NCI-H2081 treated with DMSO at 0.1 percent for 48 hours (cell line): Measurements from ENCODE around the gene MYO1G.

Experiments used
- DNase-seq: peaks from one replicate; lab custom pipeline; 2025; lab: John Stamatoyannopoulos, UW

MYO1G gene

GRCh38 chr7:44966731-44967538 lies 11.9 kb downstream of the MYO1G start:
- DNase-seq = no peak

GRCh38 chr7:44965937-44966730 lies 12.7 kb downstream of the MYO1G start:
- no peak for DNase-seq

- DNase-seq = no peak
These were observed 13.3 kb downstream of the MYO1G start for GRCh38 chr7:44965441-44965903.

- no peak for DNase-seq
These were observed 13.9 kb downstream of the MYO1G start for GRCh38 chr7:44964831-44965440.

- no peak for DNase-seq
These were observed 14.4 kb downstream of the MYO1G start for GRCh38 chr7:44964384-44964830.

- no peak for DNase-seq
These were observed 15.2 kb downstream of the MYO1G start for GRCh38 chr7:44963364-44964290.

- no peak for DNase-seq
These were observed 16.1 kb downstream of the MYO1G start for GRCh38 chr7:44962483-44963251.

- DNase-seq = no peak
These were observed 16.9 kb downstream of the MYO1G start for GRCh38 chr7:44961844-44962482.

GRCh38 chr7:44960011-44960580 lies 18.7 kb downstream of the MYO1G start:
- no peak for DNase-seq

GRCh38 chr7:44959433-44959951 lies 19.3 kb downstream of the MYO1G start:
- no peak for DNase-seq

- no peak for DNase-seq
These were observed 20.0 kb downstream of the MYO1G start for GRCh38 chr7:44958645-44959344.

- no peak for DNase-seq
These were observed 22.6 kb downstream of the MYO1G start for GRCh38 chr7:44956157-44956766.

- DNase-seq = no peak
These were observed 23.1 kb downstream of the MYO1G start for GRCh38 chr7:44955733-44956132.

- DNase-seq = no peak
These were observed 25.7 kb downstream of the MYO1G start for GRCh38 chr7:44953156-44953555.

- DNase-seq = no peak
These were observed 29.5 kb downstream of the MYO1G start for GRCh38 chr7:44949303-44949702.

- no peak for DNase-seq
These were observed 33.3 kb downstream of the MYO1G start for GRCh38 chr7:44945479-44945878.

- DNase-seq = no peak
These were observed 34.0 kb downstream of the MYO1G start for GRCh38 chr7:44944821-44945220.

- no peak for DNase-seq
These were observed 35.2 kb downstream of the MYO1G start for GRCh38 chr7:44943631-44944030.

GRCh38 chr7:44937426-44937825 lies 41.4 kb downstream of the MYO1G start:
- no peak for DNase-seq
